Gastroesophageal sphincter (tissue), 3 donors: ENCODE measurements around the gene CHST8.

ENCODE experiments used
- CTCF ChIP-seq, 4 experiments: fragments of 200-600 bp in 2 of 4; fragments of 450-650 bp in 2 of 4; sonication (generic) in 1 of 4; IDR thresholded peaks; one replicate each; pipeline ENCODE4 v1.5.1; 2017 to 2019; ENCODE audit warnings: antibody characterized with exemption in 4 of 4, mild to moderate bottlenecking in 2 of 4, moderate library complexity in 2 of 4
- EP300 ChIP-seq: sonication (generic); formaldehyde crosslinking; IDR thresholded peaks from one replicate; pipeline ENCODE4 v1.6.1; 2017; ENCODE audit warnings: antibody characterized with exemption, mild to moderate bottlenecking
- POLR2A ChIP-seq, 2 donors: fragments of 450-650 bp; IDR thresholded peaks; one replicate each; pipeline ENCODE4 v1.6.1; 2017; ENCODE audit warnings: antibody characterized with exemption in 2 of 2, mild to moderate bottlenecking in 2 of 2, moderate library complexity in 1 of 2
- POLR2AphosphoS5 ChIP-seq: sonication (generic); formaldehyde crosslinking; IDR thresholded peaks from one replicate; pipeline ENCODE4 v1.6.1; 2017; ENCODE audit warnings: antibody characterized with exemption

GRCh38 chr19:33810821-33811220, 189.1 kb downstream of the CHST8 start:
- TF ChIP-seq CTCF (IDR thresholded peaks at IDR 0.05), result no peak
- TF ChIP-seq POLR2A (IDR thresholded peaks at IDR 0.05), result no peak
- no peak for TF ChIP-seq POLR2AphosphoS5
- no peak for TF ChIP-seq EP300
